Colonic mucosa (tissue), 4 donors: Measurements from ENCODE around the gene NME9. TPM values are rescaled to one million over a fixed set of nuclear protein-coding genes. Genes with fewer than 3 reads are reported as not detected.

Experiments used
- DNase-seq: peaks from one replicate; pipeline ENCODE4 v3.0.0-alpha.2; 2020
- H3K27ac ChIP-seq: fragments of 200-600 bp; one replicate; pipeline ENCODE4 v1.8.0; 2021
- H3K27me3 ChIP-seq: fragments of 200-600 bp; one replicate; pipeline ENCODE4 v1.8.0; 2021
- H3K36me3 ChIP-seq: fragments of 200-600 bp; one replicate; pipeline ENCODE4 v1.8.0; 2021
- H3K4me1 ChIP-seq: fragments of 200-600 bp; one replicate; pipeline ENCODE4 v1.8.0; 2021; ENCODE audit warnings: mild to moderate bottlenecking
- H3K4me3 ChIP-seq: fragments of 200-600 bp; one replicate; pipeline ENCODE4 v1.8.0; 2021
- H3K9ac ChIP-seq, 2 donors: one replicate each; pipeline ENCODE4 v1.7.0; 2013; ENCODE audit warnings: control low read depth in 2 of 2, low read depth in 2 of 2, low read length in 2 of 2
- H3K9me3 ChIP-seq: fragments of 200-600 bp; one replicate; pipeline ENCODE4 v1.8.0; 2021
- CTCF ChIP-seq: fragments of 200-600 bp; IDR thresholded peaks from one replicate; pipeline ENCODE4 v1.8.0; 2022; ENCODE audit warnings: antibody characterized with exemption, mild to moderate bottlenecking
- intact Hi-C: fragments of 100-400 bp; cut with DNase I; formaldehyde crosslinking; loops from one replicate; pipeline ENCODE4 v1.14.1; 2022
- total RNA-seq, 2 donors: library from RNA; stranded (reverse); fragmentation: NEBNext Ultra II Directional in 1 of 2; extraction: Animal tissue kit (Norgen Biotek cat#: 25700) in 1 of 2; gene quantifications; one replicate each; pipeline ENCODE4 v1.2.1, GENCODE V29; 2021
- donor health status: healthy.
- donor health status: DM: no; HTN: no; CAD: no.
- donor health status: DM: no; HTN: no; CAD: no.

NME9 gene
- total RNA-seq, 2 donors from 2014 or later: not detected

- Histone ChIP-seq H3K9me3 (no peaks in the 10 kb centered on the region), H3K9ac (no peak overlapping the region), H3K36me3 (no peaks in the 10 kb centered on the region), H3K27ac (no peak overlapping the region), H3K27me3 (no peaks in the 10 kb centered on the region), H3K4me1 (no peaks in the 10 kb centered on the region), H3K4me3 (no peak overlapping the region)
- no peak for TF ChIP-seq CTCF
- DNase-seq: no peak
- intact Hi-C loops: no loop called here
Observed at GRCh38 chr3:138317687-138318086, 12.0 kb downstream of the NME9 start.

- TF ChIP-seq CTCF: no peak
- Histone ChIP-seq H3K27ac (no peak overlapping the region), H3K27me3 (no peaks in the 10 kb centered on the region), H3K36me3 (no peaks in the 10 kb centered on the region), H3K4me3 (no peak overlapping the region), H3K4me1 (no peaks in the 10 kb centered on the region), H3K9me3 (no peaks in the 10 kb centered on the region), H3K9ac (no peak overlapping the region)
- no peak for DNase-seq
- intact Hi-C loops: no loop called here
Observed at GRCh38 chr3:138314751-138315150, 14.9 kb downstream of the NME9 start.

GRCh38 chr3:138310494-138310893 is 19.2 kb downstream of the NME9 start:
- H3K36me3 ChIP-seq: no peaks in the 10 kb centered on the region
- no peak for TF ChIP-seq CTCF
- H3K27me3 ChIP-seq: no peaks in the 10 kb centered on the region
- no peaks in the 10 kb centered on the region for H3K4me1 ChIP-seq
- H3K4me3 ChIP-seq: no peak overlapping the region
- H3K27ac ChIP-seq: no peak overlapping the region
- no peak overlapping the region for H3K9ac ChIP-seq
- DNase-seq: no peak
- no peaks in the 10 kb centered on the region for H3K9me3 ChIP-seq
- intact Hi-C loops: no loop called here

GRCh38 chr3:138308783-138309182 is 20.9 kb downstream of the NME9 start:
- Histone ChIP-seq H3K9me3 (no peaks in the 10 kb centered on the region), H3K36me3 (no peaks in the 10 kb centered on the region), H3K4me1 (no peaks in the 10 kb centered on the region), H3K9ac (no peak overlapping the region), H3K27me3 (no peaks in the 10 kb centered on the region), H3K27ac (no peak overlapping the region), H3K4me3 (no peak overlapping the region)
- intact Hi-C loops: no loop called here
- no peak for TF ChIP-seq CTCF
- no peak for DNase-seq

GRCh38 chr3:138307899-138308298 is 21.8 kb downstream of the NME9 start:
- no peak overlapping the region for H3K4me3 ChIP-seq
- H3K27ac ChIP-seq: no peak overlapping the region
- H3K9ac ChIP-seq: no peak overlapping the region
- no peaks in the 10 kb centered on the region for H3K36me3 ChIP-seq
- no peak for DNase-seq
- no peak for TF ChIP-seq CTCF
- H3K27me3 ChIP-seq: no peaks in the 10 kb centered on the region
- intact Hi-C loops: no loop called here
- H3K9me3 ChIP-seq: no peaks in the 10 kb centered on the region
- H3K4me1 ChIP-seq: no peaks in the 10 kb centered on the region

- no peaks in the 10 kb centered on the region for H3K4me1 ChIP-seq
- TF ChIP-seq CTCF: no peak
- H3K27me3 ChIP-seq: no peaks in the 10 kb centered on the region
- no peak overlapping the region for H3K27ac ChIP-seq
- intact Hi-C loops: no loop called here
- no peak overlapping the region for H3K4me3 ChIP-seq
- no peaks in the 10 kb centered on the region for H3K36me3 ChIP-seq
- no peak for DNase-seq
- no peaks in the 10 kb centered on the region for H3K9me3 ChIP-seq
- no peak overlapping the region for H3K9ac ChIP-seq
Observed at GRCh38 chr3:138303474-138303873, 26.2 kb downstream of the NME9 start.
